CD4-positive, CD25-positive, alpha-beta regulatory T cell (primary cell): ENCODE results near the gene EPM2A. TPM values are rescaled to one million over a fixed set of nuclear protein-coding genes. Genes with fewer than 3 reads are reported as not detected.
"Not testable (repeated sequence)": the region's sequence is repeated elsewhere in the genome, so short reads cannot be mapped to it uniquely, and the experiment has no call there.

ENCODE experiments used
- ATAC-seq, 2 donors: fragments of 150-1000 bp; cut with Tn5 transposase; one replicate each; pipeline ENCODE4 v1.10.0; 2021; ENCODE audit warnings: low read depth in 2 of 2, moderate number of reproducible peaks in 2 of 2, moderate library complexity in 1 of 2
- DNase-seq, 3 donors: peaks; one replicate each; pipeline versions ENCODE4 v3.0.0 to v3.0.0-alpha.2; 2012 to 2022; ENCODE audit warnings: mixed read lengths in 1 of 3
- H3K27ac ChIP-seq: one replicate; pipeline ENCODE4 v1.7.0; 2013; ENCODE audit warnings: mild to moderate bottlenecking, low read length; ENCODE audit not compliant: insufficient read depth, poor library complexity, severe bottlenecking
- H3K27me3 ChIP-seq: one replicate; pipeline ENCODE4 v1.7.0; 2013; ENCODE audit warnings: low read length; ENCODE audit not compliant: control insufficient read depth, insufficient read depth
- H3K36me3 ChIP-seq: one replicate; pipeline ENCODE4 v1.7.0; 2013; ENCODE audit warnings: mild to moderate bottlenecking, low read length, moderate library complexity; ENCODE audit not compliant: control insufficient read depth, insufficient read depth
- H3K4me1 ChIP-seq: 2 replicates; pipeline ENCODE4 v1.7.0; 2013; ENCODE audit warnings: mild to moderate bottlenecking, low read length; ENCODE audit not compliant: insufficient read depth, control insufficient read depth, poor library complexity, severe bottlenecking
- H3K4me3 ChIP-seq: one replicate; pipeline ENCODE4 v1.7.0; 2013; ENCODE audit warnings: low read depth, mild to moderate bottlenecking, low read length, moderate library complexity
- H3K9me3 ChIP-seq, 2 experiments: 1 replicate in 1 of 2; 2 replicates in 1 of 2; pipeline ENCODE4 v1.7.0; 2013; ENCODE audit warnings: low read length in 2 of 2, mild to moderate bottlenecking in 1 of 2, moderate library complexity in 1 of 2; ENCODE audit not compliant: control insufficient read depth in 2 of 2
- H3K27ac Mint-ChIP-seq, 3 donors: one replicate each; pipeline ENCODE4 v1.8.0; 2020 to 2022; ENCODE audit warnings: mild to moderate bottlenecking in 3 of 3, mixed read lengths in 3 of 3, moderate library complexity in 2 of 3
- H3K27me3 Mint-ChIP-seq: one replicate; pipeline ENCODE4 v1.8.0; 2022; ENCODE audit warnings: mild to moderate bottlenecking, mixed read lengths
- H3K36me3 Mint-ChIP-seq: one replicate; pipeline ENCODE4 v1.8.0; 2020; ENCODE audit warnings: mixed read lengths
- H3K4me1 Mint-ChIP-seq, 4 donors: one replicate each; pipeline ENCODE4 v1.8.0; 2020 to 2022; ENCODE audit warnings: mixed read lengths in 4 of 4, mild to moderate bottlenecking in 1 of 4
- H3K4me3 Mint-ChIP-seq, 4 donors: one replicate each; pipeline ENCODE4 v1.8.0; 2020 to 2022; ENCODE audit warnings: mild to moderate bottlenecking in 4 of 4, mixed read lengths in 4 of 4, moderate library complexity in 3 of 4
- H3K9me3 Mint-ChIP-seq, 7 donors: one replicate each; pipeline ENCODE4 v1.8.0; 2020 to 2022; ENCODE audit warnings: mixed read lengths in 7 of 7, mild to moderate bottlenecking in 3 of 7, moderate library complexity in 2 of 7
- polyA plus RNA-seq, 4 donors: library from polyadenylated mRNA; unstranded; fragments of 300-500 nt; fragmentation: Illumina TruSeq; gene quantifications; one replicate each; pipeline ENCODE4 v1.2.3, GENCODE V29; 2021
- total RNA-seq: library from RNA; stranded (reverse); gene quantifications from one replicate; pipeline ENCODE4 v1.2.3, GENCODE V29; 2022

EPM2A gene
- total and polyA plus RNA-seq, 5 donors from 2014 or later = 5.1 to 6.8 (median 5.6) TPM

DNA sequence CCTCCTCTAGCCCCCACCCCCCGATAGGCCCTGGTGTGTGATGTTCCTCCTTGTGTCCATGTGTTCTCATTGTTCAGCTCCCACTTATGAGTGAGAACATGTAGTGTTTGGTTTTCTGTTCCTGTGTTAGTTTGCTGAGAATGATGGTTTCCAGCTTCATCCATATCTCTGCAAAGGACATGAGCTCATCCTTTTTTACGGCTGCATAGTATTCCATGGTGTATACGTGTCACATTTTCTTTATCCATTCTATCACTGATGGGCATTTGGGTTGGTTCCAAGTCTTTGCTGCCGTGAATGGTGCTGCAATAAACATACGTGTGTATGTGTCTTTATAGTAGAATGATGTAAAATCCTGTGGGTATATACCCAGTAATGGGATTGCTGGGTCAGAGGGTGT lies 4.4 kb upstream of the EPM2A start:
- peak overlapping the region in 1 of 4 donors; percentile 40 for H3K4me3 Mint-ChIP-seq
- H3K27ac Mint-ChIP-seq, ATAC-seq: not testable (repeated sequence)

DNA sequence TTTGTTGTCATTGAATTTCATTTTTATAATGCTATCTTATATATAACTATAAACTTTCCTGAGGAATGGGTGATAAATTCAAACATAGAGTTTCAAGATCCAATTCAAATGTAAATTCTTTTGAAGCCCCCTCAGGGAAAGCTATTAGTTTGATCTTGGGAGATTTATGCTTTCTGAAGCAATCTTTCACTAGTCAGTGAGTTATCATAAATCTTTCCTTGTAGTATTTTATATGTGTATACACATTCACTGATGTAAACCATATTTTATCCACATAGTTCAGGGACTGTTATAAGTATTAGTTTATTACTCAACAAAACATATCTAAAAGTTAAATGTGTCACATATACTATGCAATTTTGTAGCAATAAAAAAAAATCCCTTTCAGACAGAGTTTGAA lies 2.9 kb upstream of the EPM2A start:
- Mint-ChIP-seq H3K36me3 (no peaks in the 10 kb centered on the region), H3K27me3 (peaks cover 5% of the 10 kb centered on the region), H3K27ac (no peak overlapping the region), H3K4me3 (no peak overlapping the region), H3K9me3 (peaks cover 0 to 3% (median 0%) of the 10 kb centered on the region in 7 donors), H3K4me1 (peaks cover 0 to 15% (median 10%) of the 10 kb centered on the region in 4 donors)
- H3K27ac ChIP-seq = no peak overlapping the region
- H3K27me3 ChIP-seq = no peaks in the 10 kb centered on the region
- no peaks in the 10 kb centered on the region for H3K36me3 ChIP-seq
- peaks cover 15% of the 10 kb centered on the region for H3K4me1 ChIP-seq
- ATAC-seq = no peak
- no peaks in the 10 kb centered on the region for H3K9me3 ChIP-seq
- no peak overlapping the region for H3K4me3 ChIP-seq
- no peak for DNase-seq

More for the DNA sequence above, 4.4 kb upstream of the EPM2A start:
- H3K9me3 Mint-ChIP-seq, H3K36me3 ChIP-seq, H3K27me3 ChIP-seq, H3K36me3 Mint-ChIP-seq, H3K27ac ChIP-seq, H3K9me3 ChIP-seq, H3K27me3 Mint-ChIP-seq, DNase-seq, H3K4me3 ChIP-seq, H3K4me1 Mint-ChIP-seq: not testable (repeated sequence)
- H3K4me1 ChIP-seq = peaks cover 10% of the 10 kb centered on the region

DNA sequence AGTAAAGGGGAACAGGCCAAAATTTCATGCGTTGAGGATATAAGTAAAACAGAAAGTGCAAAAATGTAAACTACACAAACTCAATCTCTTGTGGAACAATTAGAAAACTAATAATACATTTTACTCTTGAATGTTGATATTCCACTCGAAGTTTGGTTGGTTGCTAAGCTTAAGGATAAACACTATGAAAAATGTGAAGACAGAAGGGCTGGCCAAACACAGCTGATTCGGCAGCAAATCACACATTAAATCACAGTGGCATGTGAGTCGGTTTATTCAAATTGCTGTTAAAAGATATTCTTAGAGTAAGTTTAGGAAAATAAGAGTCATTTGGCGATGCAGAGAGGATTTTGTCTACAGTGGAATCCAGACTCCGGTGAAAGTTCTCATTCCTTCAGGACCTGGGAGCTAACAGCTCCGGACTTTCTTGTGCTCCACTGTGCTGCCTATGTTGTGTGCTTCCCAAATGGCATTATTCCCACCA lies 1.4 kb upstream of the EPM2A start:
- Histone ChIP-seq H3K9me3 (no peaks in the 10 kb centered on the region), H3K27me3 (no peaks in the 10 kb centered on the region), H3K4me3 (peak overlapping the region; percentile 93), H3K36me3 (no peaks in the 10 kb centered on the region), H3K27ac (peak overlapping the region; percentile 78), H3K4me1 (peaks cover 15% of the 10 kb centered on the region)
- H3K4me1 Mint-ChIP-seq = peaks cover 0 to 15% (median 10%) of the 10 kb centered on the region in 4 donors
- H3K27ac Mint-ChIP-seq = peak overlapping the region; percentile 46 to 99 (median 98)
- ATAC-seq (no peak), DNase-seq (no peak)
- no peaks in the 10 kb centered on the region for H3K36me3 Mint-ChIP-seq
- H3K4me3 Mint-ChIP-seq = peak overlapping the region; percentile 71 to 99 (median 96)
- peaks cover 4% of the 10 kb centered on the region for H3K27me3 Mint-ChIP-seq
- H3K9me3 Mint-ChIP-seq = peaks cover 0 to 3% (median 0%) of the 10 kb centered on the region in 7 donors

DNA sequence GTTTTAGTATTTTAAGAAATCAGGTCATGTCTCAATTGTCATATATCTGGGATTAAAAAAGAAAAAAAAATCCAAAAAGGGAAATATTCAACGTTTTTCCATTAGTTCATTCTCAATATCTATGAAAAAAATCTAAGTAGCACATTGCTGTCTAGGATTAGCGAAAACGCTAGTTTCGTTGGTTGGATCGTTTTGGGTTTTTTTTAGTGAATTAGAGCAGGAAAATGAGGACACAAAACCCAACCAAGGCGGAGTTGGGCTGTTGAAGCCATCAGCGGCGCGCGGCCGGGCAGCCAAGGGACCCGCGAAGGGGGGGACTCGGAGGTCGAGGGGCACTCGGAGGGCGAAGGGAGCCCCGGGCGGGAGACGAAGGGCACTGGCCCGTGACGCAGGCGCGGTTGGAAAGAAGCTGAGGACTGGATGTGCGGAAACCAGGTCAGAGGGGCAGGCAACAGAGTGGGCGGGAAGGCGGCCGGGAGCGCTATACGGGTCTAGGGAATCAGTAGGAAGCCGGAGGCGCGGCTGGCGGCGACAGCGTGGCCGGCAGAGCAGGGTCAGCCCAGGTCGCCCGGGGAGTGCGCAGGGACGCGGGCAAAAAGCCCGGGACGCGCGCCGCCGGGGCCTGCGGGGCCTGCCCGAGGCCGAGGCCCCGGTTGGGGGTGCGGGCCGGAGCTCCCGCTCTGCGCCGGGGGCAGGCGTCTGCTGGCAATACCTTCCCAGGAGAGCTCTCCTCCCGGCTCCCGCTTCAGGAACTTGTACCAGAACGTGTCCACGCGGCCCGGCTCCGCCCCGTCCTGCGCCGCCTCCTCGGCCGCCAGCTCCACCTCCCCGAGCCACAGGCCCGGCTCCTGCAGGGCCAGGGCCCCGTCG lies 599 bp downstream of the EPM2A start:
- Mint-ChIP-seq H3K4me1 (peaks cover 2 to 17% (median 10%) of the 10 kb centered on the region in 4 donors), H3K27ac (peak overlapping the region; percentile 94 to 97 (median 96)), H3K4me3 (peak overlapping the region; percentile 96 to 100 (median 97)), H3K36me3 (peaks cover 6% of the 10 kb centered on the region), H3K9me3 (peaks cover 0 to 4% (median 0%) of the 10 kb centered on the region in 7 donors), H3K27me3 (no peaks in the 10 kb centered on the region)
- H3K4me1 ChIP-seq = peaks cover 15% of the 10 kb centered on the region
- H3K27me3 ChIP-seq = no peaks in the 10 kb centered on the region
- no peaks in the 10 kb centered on the region for H3K9me3 ChIP-seq
- H3K4me3 ChIP-seq = peak overlapping the region; percentile 84
- peak; percentile 39 to 76 (median 59) for DNase-seq
- no peaks in the 10 kb centered on the region for H3K36me3 ChIP-seq
- peak; percentile 68 to 69 for ATAC-seq
- peak overlapping the region; percentile 64 for H3K27ac ChIP-seq

DNA sequence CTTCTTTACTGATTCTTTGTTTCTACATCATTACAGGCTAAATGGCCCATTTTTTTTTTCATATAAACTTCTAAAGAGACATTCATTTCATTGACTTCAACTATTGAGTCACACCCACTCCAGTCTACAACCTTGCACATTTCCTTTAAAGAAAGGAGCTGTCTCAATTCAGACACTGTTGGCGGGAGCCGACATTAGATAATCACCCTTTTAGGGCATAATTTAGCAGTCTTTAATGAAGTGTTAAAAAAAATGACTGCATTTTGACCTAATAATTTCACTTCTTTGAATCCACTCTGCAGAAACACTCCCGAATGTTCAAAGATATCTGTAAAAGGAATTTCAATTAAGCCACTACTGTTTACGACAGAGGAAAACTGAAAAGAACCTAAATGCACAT lies 1.5 kb downstream of the EPM2A start:
- no peaks in the 10 kb centered on the region for H3K36me3 ChIP-seq
- peak overlapping the region; percentile 84 for H3K4me3 ChIP-seq
- Mint-ChIP-seq H3K4me3 (peak overlapping the region; percentile 96 to 100 (median 97)), H3K4me1 (peaks cover 2 to 17% (median 10%) of the 10 kb centered on the region in 4 donors), H3K9me3 (peaks cover 0 to 4% (median 0%) of the 10 kb centered on the region in 7 donors), H3K36me3 (peaks cover 8% of the 10 kb centered on the region), H3K27me3 (no peaks in the 10 kb centered on the region), H3K27ac (peak overlapping the region in 1 of 3 donors; percentile 94)
- no peaks in the 10 kb centered on the region for H3K9me3 ChIP-seq
- DNase-seq (no peak), ATAC-seq (no peak)
- H3K27ac ChIP-seq = no peak overlapping the region
- H3K4me1 ChIP-seq = peaks cover 15% of the 10 kb centered on the region
- no peaks in the 10 kb centered on the region for H3K27me3 ChIP-seq

DNA sequence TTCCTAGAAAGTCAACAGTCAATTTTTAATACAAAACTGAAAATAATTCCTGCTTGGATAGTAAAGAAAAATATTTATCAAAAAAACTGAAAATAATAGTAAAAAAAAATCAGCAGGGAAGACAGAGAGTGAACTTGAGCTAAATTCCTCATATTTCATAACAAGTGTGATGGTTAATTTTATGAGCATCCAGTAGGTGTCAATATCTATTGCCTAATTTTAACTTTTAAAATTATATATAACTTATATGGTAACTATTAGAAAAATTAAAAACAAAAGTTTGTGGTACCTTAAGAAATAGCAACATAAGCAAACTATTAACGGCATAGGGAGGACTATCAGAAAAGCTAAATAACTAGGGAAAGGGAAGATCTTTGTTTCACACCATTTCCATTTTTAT lies 2.1 kb downstream of the EPM2A start:
- peak overlapping the region in 1 of 4 donors; percentile 100 for H3K4me3 Mint-ChIP-seq
- H3K27me3 Mint-ChIP-seq = no peaks in the 10 kb centered on the region
- no peak for DNase-seq
- Histone ChIP-seq H3K36me3 (no peaks in the 10 kb centered on the region), H3K9me3 (no peaks in the 10 kb centered on the region), H3K4me1 (peaks cover 15% of the 10 kb centered on the region), H3K4me3 (no peak overlapping the region), H3K27ac (no peak overlapping the region), H3K27me3 (no peaks in the 10 kb centered on the region)
- peaks cover 0 to 4% (median 0%) of the 10 kb centered on the region in 7 donors for H3K9me3 Mint-ChIP-seq
- peaks cover 8% of the 10 kb centered on the region for H3K36me3 Mint-ChIP-seq
- no peak for ATAC-seq
- H3K4me1 Mint-ChIP-seq = peaks cover 2 to 17% (median 10%) of the 10 kb centered on the region in 4 donors
- no peak overlapping the region for H3K27ac Mint-ChIP-seq

DNA sequence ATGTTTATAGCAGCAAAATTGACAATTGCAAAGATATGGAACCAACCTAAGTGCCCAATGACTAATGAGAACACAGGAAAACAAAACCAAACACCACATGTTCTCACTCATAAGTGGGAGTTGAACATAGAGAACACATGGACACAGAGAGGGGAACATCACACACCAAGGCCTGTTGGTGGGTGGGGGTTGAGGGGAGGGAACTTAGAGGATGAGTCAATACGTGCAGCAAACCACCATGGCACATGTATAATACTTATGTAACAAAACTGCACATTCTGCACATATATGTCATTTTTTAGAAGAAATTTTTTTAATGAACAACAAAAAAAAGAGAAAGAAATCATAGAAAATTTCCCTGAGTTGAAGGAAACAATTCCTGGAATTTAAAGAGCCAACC lies 3.9 kb downstream of the EPM2A start:
- Histone ChIP-seq H3K4me1 (peaks cover 15% of the 10 kb centered on the region), H3K9me3 (no peaks in the 10 kb centered on the region), H3K4me3 (no peak overlapping the region), H3K27ac (no peak overlapping the region), H3K36me3 (no peaks in the 10 kb centered on the region), H3K27me3 (no peaks in the 10 kb centered on the region)
- peaks cover 8% of the 10 kb centered on the region for H3K36me3 Mint-ChIP-seq
- H3K9me3 Mint-ChIP-seq = peaks cover 0 to 5% (median 0%) of the 10 kb centered on the region in 7 donors
- H3K4me1 Mint-ChIP-seq = peaks cover 2 to 17% (median 11%) of the 10 kb centered on the region in 4 donors
- DNase-seq (no peak), ATAC-seq (no peak)
- no peaks in the 10 kb centered on the region for H3K27me3 Mint-ChIP-seq
- H3K27ac Mint-ChIP-seq = no peak overlapping the region
- no peak overlapping the region for H3K4me3 Mint-ChIP-seq
